ENCODE results near the gene ZNF771. TPM values are rescaled to one million over a fixed set of nuclear protein-coding genes. Genes with fewer than 3 reads are reported as not detected.

Gene ZNF771
- total RNA-seq, 1 donor from 2014 or later = 4.4 TPM

DNA sequence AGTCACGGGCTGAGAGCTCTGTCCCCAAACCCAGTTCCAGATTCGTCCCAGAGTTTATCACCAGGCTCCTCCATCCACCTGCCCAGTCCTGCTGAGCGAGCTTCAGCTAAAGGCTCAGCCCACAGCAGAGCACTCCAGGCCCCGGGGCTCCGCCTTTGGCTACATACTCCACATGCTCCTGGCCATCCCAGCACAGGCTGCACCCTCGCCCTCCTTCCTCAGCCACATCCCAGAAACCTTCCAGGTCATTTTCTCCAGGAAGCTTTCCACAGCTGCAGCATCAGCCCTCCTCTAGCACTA lies 47.6 kb upstream of the ZNF771 start:
- ChIA-PET POLR2A (interaction anchor here (0.6 to 1.1 kb wide), 2 partner anchors 18 to 823 kb away, joined by 3 read pairs; no protein-coding TSS in a partner anchor), CTCF (no interaction called here)
- ATAC-seq (ENCODE audit: low read depth) (no peak), DNase-seq (no peak)
- no peak for TF ChIP-seq CTCF (IDR thresholded peaks at IDR 0.05)
- H3K4me1 Mint-ChIP-seq = peaks cover 19% of the 10 kb centered on the region
- peaks cover 69% of the 10 kb centered on the region for H3K36me3 Mint-ChIP-seq (ENCODE audit: low read depth)
- no peaks in the 10 kb centered on the region for H3K9me3 Mint-ChIP-seq
- no peaks in the 10 kb centered on the region for H3K27me3 Mint-ChIP-seq
- no peak overlapping the region for H3K4me3 Mint-ChIP-seq
- intact Hi-C loops (cut with micrococcal nuclease) = no loop called here
- H3K27ac Mint-ChIP-seq = no peak overlapping the region

GRCh38 chr16:30361180-30361579 lies 46.2 kb upstream of the ZNF771 start:
- H3K4me3 Mint-ChIP-seq = no peak overlapping the region
- H3K27ac Mint-ChIP-seq = no peak overlapping the region
- H3K36me3 Mint-ChIP-seq (ENCODE audit: low read depth) = peaks cover 74% of the 10 kb centered on the region
- POLR2A ChIA-PET = no interaction called here
- no peaks in the 10 kb centered on the region for H3K27me3 Mint-ChIP-seq
- ATAC-seq (ENCODE audit: low read depth) = no peak
- intact Hi-C loops (cut with micrococcal nuclease) = no loop called here
- H3K9me3 Mint-ChIP-seq = no peaks in the 10 kb centered on the region
- CTCF ChIA-PET = no interaction called here
- no peak for TF ChIP-seq CTCF (IDR thresholded peaks at IDR 0.05)
- H3K4me1 Mint-ChIP-seq = peaks cover 9% of the 10 kb centered on the region
- DNase-seq = no peak

- Mint-ChIP-seq H3K9me3 (no peaks in the 10 kb centered on the region), H3K4me1 (peaks cover 34% of the 10 kb centered on the region), H3K27ac (no peak overlapping the region), H3K36me3 (ENCODE audit: low read depth) (peaks cover 56% of the 10 kb centered on the region), H3K4me3 (no peak overlapping the region), H3K27me3 (no peaks in the 10 kb centered on the region)
- DNase-seq (no peak), ATAC-seq (ENCODE audit: low read depth) (no peak)
- CTCF ChIA-PET = interaction anchor here (1.4 kb wide), 1 partner anchor 44 kb away, joined by 4 read pairs; no protein-coding TSS in a partner anchor
- POLR2A ChIA-PET = interaction anchor here (1.0 to 1.4 kb wide), 3 partner anchors 13 to 30 kb away, joined by 3 read pairs; partner anchors contain the start of gene SEPTIN1
- intact Hi-C loops (cut with micrococcal nuclease) = no loop called here
- no peak for TF ChIP-seq CTCF (IDR thresholded peaks at IDR 0.05)
Measured at GRCh38 chr16:30365200-30365599, 42.2 kb upstream of the ZNF771 start.

- Mint-ChIP-seq H3K27me3 (no peaks in the 10 kb centered on the region), H3K4me3 (no peak overlapping the region), H3K36me3 (ENCODE audit: low read depth) (peaks cover 44% of the 10 kb centered on the region), H3K4me1 (peaks cover 45% of the 10 kb centered on the region), H3K27ac (no peak overlapping the region), H3K9me3 (no peaks in the 10 kb centered on the region)
- ChIA-PET POLR2A (no interaction called here), CTCF (interaction anchor here (1.4 kb wide), 1 partner anchor 43 kb away, joined by 4 read pairs; no protein-coding TSS in a partner anchor)
- DNase-seq (no peak), ATAC-seq (ENCODE audit: low read depth) (no peak)
- intact Hi-C loops (cut with micrococcal nuclease) = no loop called here
- TF ChIP-seq CTCF (IDR thresholded peaks at IDR 0.05) = no peak
Measured at GRCh38 chr16:30366511-30366910, 40.9 kb upstream of the ZNF771 start.

GRCh38 chr16:30367349-30368009 lies 39.9 kb upstream of the ZNF771 start:
- H3K27me3 Mint-ChIP-seq = no peaks in the 10 kb centered on the region
- no peaks in the 10 kb centered on the region for H3K9me3 Mint-ChIP-seq
- TF ChIP-seq CTCF (IDR thresholded peaks at IDR 0.05) = no peak
- H3K36me3 Mint-ChIP-seq (ENCODE audit: low read depth) = peaks cover 39% of the 10 kb centered on the region
- H3K27ac Mint-ChIP-seq = peak overlapping the region; percentile 32
- H3K4me1 Mint-ChIP-seq = peaks cover 52% of the 10 kb centered on the region
- intact Hi-C loops (cut with micrococcal nuclease) = no loop called here
- CTCF ChIA-PET = no interaction called here
- ATAC-seq (ENCODE audit: low read depth) (no peak), DNase-seq (no peak)
- peak overlapping the region; percentile 87 for H3K4me3 Mint-ChIP-seq
- POLR2A ChIA-PET = interaction anchor here (3.9 kb wide), 1 partner anchor 12 kb away, joined by 36 read pairs; the partner anchor contains the start of gene CD2BP2

Data from activated B cell treated with CpG ODN at 0.5 μM for 24 hours (primary cell).